ENCODE data around the gene TRIM62.
"Not testable (repeated sequence)": the region's sequence is repeated elsewhere in the genome, so short reads cannot be mapped to it uniquely, and the experiment has no call there.

TRIM62 gene

DNA sequence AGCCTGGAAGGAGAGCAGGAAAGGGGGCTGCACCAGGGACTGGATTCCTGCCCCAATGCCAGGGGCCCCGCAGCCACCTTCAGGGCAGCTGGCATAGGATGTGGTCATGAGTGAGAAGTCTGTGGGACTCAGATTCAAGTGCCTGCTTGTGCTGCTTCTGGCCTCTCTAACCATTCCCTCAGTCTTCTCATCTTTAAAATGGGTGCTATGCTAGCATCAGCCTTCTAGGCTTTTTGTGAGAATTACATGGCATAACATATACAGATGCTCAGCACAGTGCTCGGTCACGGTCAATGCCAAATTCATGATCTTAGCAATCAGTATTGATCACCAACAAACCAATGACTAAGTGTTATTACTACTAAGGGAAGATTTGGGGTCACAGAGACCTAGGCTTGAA is 23.5 kb downstream of the TRIM62 start:
- ATAC-seq: no peak

DNA sequence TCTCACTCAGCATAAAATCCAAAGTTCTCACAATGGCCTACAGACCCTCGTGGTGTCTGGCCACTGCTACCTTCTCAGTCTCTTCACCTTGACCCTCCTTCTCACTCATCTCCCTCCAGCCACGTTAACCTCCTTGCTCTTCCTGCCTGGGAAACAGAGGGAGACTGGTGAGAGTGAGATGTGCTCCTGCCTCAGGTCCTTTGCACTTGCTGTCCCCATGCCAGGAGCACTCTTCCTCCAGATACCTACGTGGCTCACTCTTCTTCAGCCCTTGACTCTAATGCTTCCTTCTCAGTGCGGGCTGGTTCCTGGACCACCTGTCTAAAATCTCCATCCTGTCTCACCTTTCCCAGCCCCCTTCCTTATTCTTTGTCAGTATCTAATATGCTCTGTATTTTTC is 24.7 kb downstream of the TRIM62 start:
- no peak for ATAC-seq

DNA sequence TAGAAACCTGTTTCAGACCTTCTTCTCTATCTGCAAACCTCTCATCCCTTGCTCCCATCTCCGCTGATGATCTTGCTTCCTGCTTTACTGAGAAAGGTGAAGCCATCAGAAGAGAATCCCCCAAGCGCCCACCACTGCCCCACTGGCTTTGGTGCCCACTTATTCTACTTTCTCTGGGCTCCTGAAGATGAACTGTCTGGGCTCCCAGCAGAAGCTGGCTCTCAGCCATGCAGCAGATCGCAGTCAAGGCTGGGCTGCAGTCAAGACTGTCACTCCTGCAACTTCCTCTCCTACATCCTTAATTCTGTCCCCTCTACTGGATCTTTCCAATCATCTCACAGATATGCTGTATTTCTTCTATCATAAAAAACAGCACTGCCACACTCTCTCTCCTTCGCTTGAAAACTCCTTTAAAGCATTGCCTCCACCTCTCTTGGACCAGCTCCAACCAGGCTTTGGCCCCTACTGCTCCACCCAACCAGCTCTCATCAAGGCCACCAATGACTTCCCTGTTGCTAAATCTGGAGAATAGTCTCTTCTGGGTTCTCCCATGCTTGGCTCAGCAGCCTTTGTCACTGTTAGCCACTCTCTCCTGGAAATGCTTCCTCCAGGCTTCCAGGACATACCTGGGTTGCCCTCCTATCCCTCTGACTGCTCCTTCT is 25.8 kb downstream of the TRIM62 start:
- ATAC-seq: no peak

GRCh38 chr1:33153650-33154049 is 28.2 kb downstream of the TRIM62 start:
- ATAC-seq: no peak

- ATAC-seq: no peak
These were observed 29.0 kb downstream of the TRIM62 start for GRCh38 chr1:33152685-33153432.

GRCh38 chr1:33151116-33151515 is 30.7 kb downstream of the TRIM62 start:
- ATAC-seq: no peak

GRCh38 chr1:33150522-33150921 is 31.3 kb downstream of the TRIM62 start:
- no peak for ATAC-seq

DNA sequence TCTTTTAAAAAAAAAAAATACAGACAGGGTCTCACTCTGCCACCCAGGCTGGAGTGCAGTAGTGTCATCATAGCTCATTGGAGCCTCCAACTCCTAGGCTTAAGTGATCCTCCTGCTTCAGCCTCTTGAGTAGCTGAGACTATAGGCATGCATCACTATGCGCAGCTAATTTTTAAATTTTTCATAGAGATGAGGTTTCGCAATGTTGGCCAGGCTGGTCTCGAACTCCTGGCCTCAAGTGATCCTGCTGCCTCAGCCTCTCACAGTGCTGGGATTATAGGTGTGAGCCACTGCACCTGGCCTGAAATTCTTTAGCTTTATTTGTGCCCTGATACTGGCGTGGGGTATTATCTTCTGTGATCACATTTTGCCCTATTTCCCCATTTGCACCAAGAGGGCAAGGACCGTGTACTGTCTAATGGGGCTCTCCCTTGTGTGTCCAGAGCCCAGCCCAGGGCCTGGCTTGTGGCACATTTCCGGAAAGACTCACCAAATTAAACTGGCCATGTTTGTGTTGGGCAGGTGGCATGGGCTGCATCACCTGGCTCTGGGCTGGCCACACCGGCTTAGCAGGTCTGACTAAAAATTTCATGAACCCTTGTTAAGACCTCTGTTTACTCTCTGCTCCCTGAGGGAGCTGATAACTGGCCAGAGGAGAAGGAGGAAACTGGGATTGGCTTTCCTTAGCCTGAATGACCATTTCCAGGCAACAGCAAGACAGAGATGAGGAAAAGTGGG is 32.2 kb downstream of the TRIM62 start:
- ATAC-seq: no peak

GRCh38 chr1:33148615-33149014 is 33.2 kb downstream of the TRIM62 start:
- no peak for ATAC-seq

GRCh38 chr1:33147997-33148314 is 33.9 kb downstream of the TRIM62 start:
- no peak for ATAC-seq

- ATAC-seq: no peak
These were observed 34.4 kb downstream of the TRIM62 start for GRCh38 chr1:33147275-33147996.

DNA sequence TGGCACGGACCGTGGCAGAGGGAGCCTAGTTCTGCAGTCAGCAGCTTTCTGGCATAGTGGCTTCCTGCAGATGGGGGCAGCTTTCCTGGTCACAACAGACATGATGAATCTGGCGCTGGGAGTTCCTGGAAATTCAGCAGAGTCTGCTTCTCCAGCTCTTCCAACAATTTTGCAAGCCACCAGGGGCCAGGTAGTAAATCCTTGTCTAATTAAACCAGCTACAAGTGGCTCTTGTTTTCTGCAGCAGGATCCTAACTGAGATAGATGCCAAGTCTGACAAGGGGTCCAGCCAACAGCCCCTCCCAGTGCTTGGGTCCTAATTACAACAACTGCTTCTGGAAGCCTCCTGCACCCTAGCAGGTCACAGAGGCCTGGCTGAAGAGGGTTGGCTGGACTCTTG is 35.8 kb downstream of the TRIM62 start:
- no peak for ATAC-seq

DNA sequence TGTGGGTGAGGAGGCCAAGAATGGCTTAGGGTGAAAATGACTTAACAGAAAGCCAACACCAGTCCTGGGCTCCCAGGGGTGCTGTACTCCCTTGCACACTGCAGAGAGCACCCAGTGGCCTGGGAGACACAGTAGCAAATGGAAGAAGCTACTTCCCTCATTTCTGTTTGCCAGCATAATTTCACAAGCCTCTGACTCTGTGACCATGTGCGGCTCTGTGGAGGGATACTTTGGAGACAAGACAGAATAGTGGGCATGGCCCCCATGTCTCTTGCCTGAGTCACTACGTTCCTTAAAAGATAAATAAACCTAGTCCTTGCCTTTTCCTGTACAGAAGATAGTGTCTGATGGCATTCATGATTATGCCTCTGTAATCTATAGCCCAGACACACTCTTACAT is 38.1 kb downstream of the TRIM62 start:
- no peak for ATAC-seq

GRCh38 chr1:33143176-33143575 is 38.7 kb downstream of the TRIM62 start:
- no peak for ATAC-seq

DNA sequence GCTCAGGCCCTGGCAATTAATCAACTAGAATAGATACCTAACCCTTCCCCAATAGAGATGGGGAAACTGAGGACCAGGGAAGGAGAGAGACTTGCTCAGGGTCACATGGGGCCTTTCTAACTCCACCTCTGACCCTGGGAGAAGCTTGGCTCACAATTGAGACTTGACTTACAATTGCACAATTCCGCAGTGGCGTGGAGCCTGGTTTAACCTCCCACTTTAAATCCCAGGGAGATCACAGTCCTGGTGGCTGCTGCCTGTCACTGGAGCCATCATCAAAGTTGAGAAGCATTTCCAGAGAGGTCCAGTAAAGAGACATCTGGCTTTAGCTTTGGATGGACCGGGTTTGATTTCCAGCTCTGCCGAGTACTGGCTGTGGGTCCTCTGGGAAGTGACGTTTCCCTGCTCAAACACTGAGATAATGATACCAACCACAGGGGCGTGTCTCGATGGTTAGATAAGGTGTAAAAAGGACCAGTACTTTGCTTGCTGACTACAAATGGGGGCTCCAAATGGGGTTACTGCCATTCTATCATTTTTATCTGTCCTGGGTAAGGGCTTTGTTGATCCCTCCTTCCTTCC is 39.3 kb downstream of the TRIM62 start:
- no peak for ATAC-seq

- ATAC-seq: no peak
These were observed 40.1 kb downstream of the TRIM62 start for GRCh38 chr1:33141781-33142180.

DNA sequence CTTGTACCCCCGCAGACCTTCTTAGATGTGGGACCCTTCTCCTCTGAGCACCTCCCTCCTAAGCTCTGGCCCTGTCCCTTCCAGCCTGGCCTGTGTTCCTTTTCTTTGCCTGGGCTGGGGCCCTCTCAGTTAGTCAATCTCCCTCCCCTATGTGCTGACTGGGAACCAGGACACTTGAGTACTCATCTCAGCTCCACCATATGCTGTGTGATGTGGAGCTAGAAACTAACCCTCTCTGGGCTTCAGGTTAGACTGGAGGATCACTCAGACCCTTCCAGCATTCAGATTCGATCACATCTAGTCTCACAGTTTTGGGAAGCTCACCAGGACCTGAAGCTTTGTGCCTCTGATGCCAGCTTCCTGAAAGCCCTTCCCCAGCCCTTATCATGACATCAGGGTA is 40.6 kb downstream of the TRIM62 start:
- no peak for ATAC-seq

DNA sequence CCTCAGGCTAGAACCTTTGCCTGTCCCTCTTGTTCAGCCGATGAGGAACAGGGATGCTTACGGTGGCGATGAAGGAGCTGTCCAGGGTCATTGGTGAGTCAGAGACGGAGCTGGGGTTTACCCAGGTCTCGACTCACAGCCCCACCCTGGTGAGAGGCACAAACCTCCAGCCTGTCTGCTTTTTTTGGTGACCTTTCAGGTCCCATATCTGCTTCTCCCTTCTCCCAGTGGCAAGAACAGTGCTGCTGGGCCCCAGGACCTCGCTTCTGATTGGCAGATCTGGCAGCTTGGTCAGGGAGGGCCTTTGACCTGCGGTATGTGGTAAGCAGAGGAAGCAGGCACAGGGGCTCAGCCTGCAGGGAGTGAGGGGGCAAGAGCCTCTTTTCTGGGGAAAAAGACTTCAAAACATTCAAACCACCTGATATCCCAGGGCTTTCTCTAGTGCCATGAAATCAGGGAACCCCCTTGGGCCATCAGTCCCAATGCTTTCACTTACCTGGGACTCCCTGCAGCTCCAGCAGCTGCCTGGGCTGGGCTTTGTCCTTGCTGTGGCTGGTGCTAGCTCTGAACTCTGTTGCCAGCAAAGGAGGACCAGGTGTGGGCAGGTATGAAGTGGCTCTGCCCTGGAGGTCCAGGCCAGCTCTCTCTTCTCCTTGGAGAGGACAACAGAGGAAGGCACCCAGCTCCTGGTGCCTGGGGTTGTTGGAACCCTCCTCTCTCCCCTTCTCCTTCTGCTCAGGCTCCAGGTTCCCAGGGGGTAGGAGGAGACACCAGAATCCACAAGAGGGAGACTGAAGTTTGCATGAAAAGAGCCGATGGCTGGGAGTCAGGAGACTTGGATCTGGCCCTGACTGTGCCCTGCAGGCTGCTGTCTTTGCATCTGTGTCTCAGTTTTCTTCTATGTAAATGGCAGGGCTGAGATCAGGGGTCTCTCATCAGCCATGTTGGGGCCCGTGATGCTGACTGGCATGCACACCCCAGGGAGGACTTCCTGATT is 41.4 kb downstream of the TRIM62 start:
- no peak for ATAC-seq

DNA sequence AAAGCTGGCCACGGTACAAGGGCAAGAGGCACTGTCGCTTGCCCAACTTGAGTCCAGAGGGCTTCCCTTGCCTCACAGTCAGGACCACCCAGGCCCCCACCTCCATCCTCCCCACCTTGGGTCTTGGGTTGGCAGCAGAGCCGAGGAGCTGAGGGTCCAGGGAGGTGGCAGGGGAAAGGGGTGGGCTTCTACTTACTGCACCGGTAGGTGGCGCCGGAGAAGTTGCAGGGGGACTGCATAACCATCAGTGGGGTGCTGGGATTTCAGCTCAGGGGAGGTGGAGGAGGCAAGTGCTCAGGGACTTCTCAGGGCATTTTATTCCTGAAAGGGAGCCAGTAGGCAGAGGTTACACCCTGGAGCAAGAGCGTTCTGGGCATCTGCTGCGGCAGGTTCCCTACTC is 44.0 kb downstream of the TRIM62 start:
- ATAC-seq: peak in 1 of 2 donors; percentile 38

DNA sequence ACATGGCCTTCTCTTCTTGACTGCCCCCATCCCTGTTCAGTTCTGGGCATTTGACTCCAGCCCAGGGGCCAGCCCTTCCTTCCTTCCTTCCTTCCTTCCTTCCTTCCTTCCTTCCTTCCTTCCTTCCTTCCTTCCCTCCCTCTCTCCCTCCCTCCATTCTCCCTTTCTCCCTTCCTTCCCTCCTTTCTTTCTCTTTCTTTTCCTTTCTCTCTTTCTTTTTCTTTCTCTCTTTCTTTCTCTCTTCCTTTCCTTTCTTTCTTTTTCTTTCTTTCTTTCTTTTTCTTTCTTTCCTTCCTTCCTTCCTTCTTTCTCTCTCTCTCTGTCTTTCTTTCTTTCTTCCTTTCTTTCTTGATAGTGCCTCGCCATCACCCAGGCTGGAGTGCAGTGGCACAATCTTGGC is 45.8 kb downstream of the TRIM62 start:
- not testable (repeated sequence) for ATAC-seq

DNA sequence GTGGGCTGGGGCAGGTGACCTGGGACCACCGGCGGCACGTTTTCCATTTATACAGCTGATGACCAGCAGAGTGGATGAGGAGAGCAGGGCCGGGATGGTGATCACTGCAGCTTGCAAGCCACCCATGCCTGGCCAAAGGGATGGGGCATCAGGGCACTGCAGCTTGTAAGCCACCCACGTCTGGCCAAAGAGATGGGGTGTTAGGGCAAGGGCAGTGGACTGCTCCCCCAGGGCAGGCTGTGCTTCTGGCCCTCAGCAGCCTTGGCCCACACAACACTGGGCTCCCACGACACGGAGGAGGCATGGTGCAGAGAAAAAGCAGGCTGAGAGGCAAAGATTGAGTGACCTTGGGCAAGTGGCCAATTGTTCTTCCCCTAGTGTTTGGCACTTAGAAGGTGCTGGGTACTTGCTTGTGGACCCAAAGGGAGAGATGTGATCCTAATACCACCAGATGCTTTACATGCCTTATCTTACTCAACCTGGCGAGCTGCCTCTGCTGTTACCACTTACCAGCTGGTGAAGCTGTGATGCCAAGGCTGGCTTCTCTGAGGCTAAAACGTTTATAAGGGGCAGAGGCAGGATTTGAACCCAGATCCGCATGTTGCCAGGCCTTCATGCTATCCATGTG is 48.3 kb downstream of the TRIM62 start:
- ATAC-seq: no peak
